Right atrium auricular region (tissue), 2 donors: Measurements from ENCODE around the gene DCTN1. TPM values are rescaled to one million over a fixed set of nuclear protein-coding genes. Genes with fewer than 3 reads are reported as not detected.

Experiments
- DNase-seq: peaks from one replicate; pipeline ENCODE4 v3.0.0-alpha.2; 2019; ENCODE audit warnings: low spot score
- H3K27ac ChIP-seq, 2 donors: fragments of 200-600 bp; sonication (generic); 1 replicate in 1 of 2; 2 replicates in 1 of 2; pipeline ENCODE4 v1.5.1; 2016 to 2019
- H3K27me3 ChIP-seq, 2 donors: fragments of 200-600 bp; sonication (generic); one replicate each; pipeline versions ENCODE4 v1.5.1 to v1.6.0; 2017 to 2019
- H3K36me3 ChIP-seq: fragments of 200-600 bp; sonication (generic); one replicate; pipeline ENCODE4 v1.5.1; 2016
- H3K4me1 ChIP-seq, 2 donors: fragments of 200-600 bp; sonication (generic); one replicate each; pipeline versions ENCODE4 v1.5.1 to v1.6.0; 2017 to 2019
- H3K4me3 ChIP-seq, 2 donors: fragments of 200-600 bp; sonication (generic); 1 replicate in 1 of 2; 2 replicates in 1 of 2; pipeline ENCODE4 v1.5.1; 2017 to 2019; ENCODE audit warnings: mild to moderate bottlenecking in 1 of 2, moderate library complexity in 1 of 2
- H3K9me3 ChIP-seq, 2 donors: fragments of 200-600 bp; sonication (generic); one replicate each; pipeline ENCODE4 v1.5.1; 2019
- CTCF ChIP-seq, 2 donors: fragments of 200-600 bp; sonication (generic); IDR thresholded peaks; one replicate each; pipeline ENCODE4 v1.5.1; 2019; ENCODE audit warnings: antibody characterized with exemption in 2 of 2
- total RNA-seq, 2 donors: library from RNA; depleted of rRNA; stranded (reverse); fragments of >200 nt; gene quantifications; one replicate each; pipeline ENCODE4 v1.1.0, GENCODE V29; 2016

Gene DCTN1
- total RNA-seq, 2 donors from 2014 or later = 86.5 to 102 TPM

- H3K27me3 ChIP-seq = no peaks in the 10 kb centered on the region
These were observed 3.9 kb upstream of the DCTN1 start for GRCh38 chr2:74384051-74384450.

DNA sequence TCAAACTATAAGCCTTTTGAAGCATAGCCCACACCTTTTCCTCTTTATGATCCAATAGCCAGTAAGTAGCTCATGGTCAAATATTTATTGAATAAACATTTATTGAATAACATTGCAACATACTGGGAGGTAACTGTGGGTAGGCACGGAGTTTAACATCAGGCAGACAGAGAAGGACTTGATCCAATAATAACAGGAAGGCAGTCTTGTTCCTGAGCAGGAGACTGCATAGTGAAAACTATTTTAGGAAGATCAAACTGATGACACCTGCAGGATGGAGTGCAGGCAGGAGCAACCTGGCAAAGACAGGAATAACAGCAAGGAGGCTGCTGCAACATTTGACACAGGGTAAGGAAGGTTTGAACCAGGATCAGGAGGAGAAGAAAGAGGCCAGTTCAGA lies 3.1 kb upstream of the DCTN1 start:
- peak overlapping the region in 1 of 2 donors; percentile 23 for H3K27ac ChIP-seq
- H3K27me3 ChIP-seq = no peaks in the 10 kb centered on the region
- no peak overlapping the region for H3K4me3 ChIP-seq
- peaks cover 0 to 81% of the 10 kb centered on the region in 2 donors for H3K4me1 ChIP-seq
- H3K9me3 ChIP-seq = no peaks in the 10 kb centered on the region
- no peak for TF ChIP-seq CTCF (IDR thresholded peaks at IDR 0.05)
- no peaks in the 10 kb centered on the region for H3K36me3 ChIP-seq
- no peak for DNase-seq

More at GRCh38 chr2:74384051-74384450, 3.9 kb upstream of the DCTN1 start:
- no peak for DNase-seq
- Histone ChIP-seq H3K9me3 (no peaks in the 10 kb centered on the region), H3K4me1 (peaks cover 0 to 84% of the 10 kb centered on the region in 2 donors), H3K27ac (peak overlapping the region in 1 of 2 donors; percentile 2), H3K36me3 (no peaks in the 10 kb centered on the region), H3K4me3 (no peak overlapping the region)
- no peak for TF ChIP-seq CTCF (IDR thresholded peaks at IDR 0.05)

- no peak for TF ChIP-seq CTCF (IDR thresholded peaks at IDR 0.05)
- H3K9me3 ChIP-seq = no peaks in the 10 kb centered on the region
- DNase-seq = no peak
- H3K4me3 ChIP-seq = no peak overlapping the region
- H3K36me3 ChIP-seq = peaks cover 13% of the 10 kb centered on the region
- no peaks in the 10 kb centered on the region for H3K27me3 ChIP-seq
- peaks cover 0 to 66% of the 10 kb centered on the region in 2 donors for H3K4me1 ChIP-seq
- H3K27ac ChIP-seq = peak overlapping the region in 1 of 2 donors; percentile 26
These were observed 1.6 kb upstream of the DCTN1 start for GRCh38 chr2:74381751-74382150.

- DNase-seq = no peak
- Histone ChIP-seq H3K4me3 (no peak overlapping the region), H3K27me3 (no peaks in the 10 kb centered on the region), H3K4me1 (peaks cover 0 to 65% of the 10 kb centered on the region in 2 donors), H3K36me3 (peaks cover 16% of the 10 kb centered on the region), H3K27ac (no peak overlapping the region), H3K9me3 (no peaks in the 10 kb centered on the region)
- TF ChIP-seq CTCF (IDR thresholded peaks at IDR 0.05) = no peak
These were observed 2.1 kb downstream of the DCTN1 start for GRCh38 chr2:74378007-74378406.

DNA sequence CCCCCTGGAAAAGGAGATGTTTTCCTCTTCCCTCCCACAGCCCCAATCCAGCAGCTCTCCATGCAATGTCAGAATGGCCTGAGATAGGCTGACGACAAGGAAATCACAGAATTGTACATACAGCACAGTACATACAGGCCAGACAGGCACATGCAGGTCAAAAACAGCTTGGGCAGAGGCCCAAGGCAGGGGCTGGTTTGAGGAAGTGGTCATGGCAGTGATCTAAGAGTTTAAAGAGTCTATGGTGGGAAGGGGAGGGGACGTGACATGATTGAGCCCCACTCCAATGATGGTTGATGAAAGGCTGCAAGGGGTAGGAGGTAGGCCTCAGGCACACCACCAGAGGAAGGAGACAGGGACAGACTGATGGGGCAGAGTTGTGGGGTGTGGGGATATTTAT lies 4.3 kb downstream of the DCTN1 start:
- Histone ChIP-seq H3K27me3 (no peaks in the 10 kb centered on the region), H3K4me1 (peaks cover 0 to 51% of the 10 kb centered on the region in 2 donors), H3K4me3 (no peak overlapping the region), H3K9me3 (no peaks in the 10 kb centered on the region), H3K27ac (no peak overlapping the region), H3K36me3 (peaks cover 34% of the 10 kb centered on the region)
- TF ChIP-seq CTCF (IDR thresholded peaks at IDR 0.05) = no peak
- DNase-seq = no peak

- Histone ChIP-seq H3K9me3 (no peaks in the 10 kb centered on the region), H3K27ac (peak overlapping the region; percentile 52 to 64), H3K4me3 (peak overlapping the region; percentile 17 to 43), H3K36me3 (peaks cover 46% of the 10 kb centered on the region), H3K27me3 (no peaks in the 10 kb centered on the region), H3K4me1 (peaks cover 0 to 39% of the 10 kb centered on the region in 2 donors)
- DNase-seq = peak; percentile 73
- no peak for TF ChIP-seq CTCF (IDR thresholded peaks at IDR 0.05)
These were observed 5.5 kb downstream of the DCTN1 start for GRCh38 chr2:74374509-74375205.
